GM12878 (cell line): ENCODE data around the gene SESTD1. TPM values are rescaled to one million over a fixed set of nuclear protein-coding genes. Genes with fewer than 3 reads are reported as not detected.

ENCODE experiments used
- ATAC-seq: fragments of 200-7000 bp; cut with Tn5 transposase; 3 replicates; pipeline ENCODE4 v1.9.1; 2020; ENCODE audit warnings: mild to moderate bottlenecking, moderate library complexity
- BruUV-seq: library from RNA; stranded (reverse); fragments of 400-500 nt; replicated peaks from 2 replicates; lab custom pipeline; 2021; lab: Mats Ljungman, UMichigan
- CTCF ChIA-PET: fragments of 300-600 bp; sonication (Branson Sonifier 250); formaldehyde crosslinking; extraction: SDS; loops from one replicate; lab custom pipeline; 2021; ENCODE audit warnings: inconsistent platforms; lab: Yijun Ruan, JAX
- POLR2A ChIA-PET: fragments of 350-600 bp; formaldehyde crosslinking; extraction: SDS; loops from one replicate; lab custom pipeline; 2021; ENCODE audit warnings: inconsistent platforms; lab: Charles Lee
- RAD21 ChIA-PET: fragments of 300-600 bp; sonication (Branson Sonifier 250); formaldehyde crosslinking; loops from one replicate; lab custom pipeline; 2023; ENCODE audit warnings: antibody characterized with exemption; ENCODE audit not compliant: unreplicated experiment; lab: Charles Lee
- SMC1A ChIA-PET: fragments of 300-600 bp; sonication (Branson Sonifier 250); formaldehyde crosslinking; loops from one replicate; lab custom pipeline; 2023; ENCODE audit not compliant: unreplicated experiment, uncharacterized antibody; lab: Charles Lee
- DNase-seq: peaks from one replicate; pipeline ENCODE4 v3.0.0-alpha.2; 2011; ENCODE audit warnings: low read depth, low spot score
- FAIRE-seq: peaks from 3 replicates; lab custom pipeline; 2011; peaks lifted over from hg19 to GRCh38; lab: Jason Lieb, UNC
- H2AFZ ChIP-seq: 2 replicates; pipeline ENCODE4 v1.6.0; 2011; ENCODE audit warnings: low read depth, low read length, control low read depth; ENCODE audit not compliant: control insufficient read depth
- H3K27ac ChIP-seq: 2 replicates; pipeline ENCODE4 v1.5.1; 2011; ENCODE audit warnings: control low read depth; ENCODE audit not compliant: control insufficient read depth, insufficient read depth
- H3K27me3 ChIP-seq, 2 experiments: replicated peaks in 1 of 2; 2 replicates each; pipeline versions ENCODE4 v1.6.0 to v1.6.1; 2011; ENCODE audit warnings: low read length in 1 of 2; ENCODE audit not compliant: control insufficient read depth in 2 of 2, insufficient read depth in 2 of 2
- H3K36me3 ChIP-seq, 2 experiments: 2 replicates each; pipeline ENCODE4 v1.5.1; 2011; ENCODE audit warnings: low read length in 1 of 2; ENCODE audit not compliant: control insufficient read depth in 2 of 2, insufficient read depth in 2 of 2
- H3K4me1 ChIP-seq: 2 replicates; pipeline ENCODE4 v1.6.1; 2011; ENCODE audit warnings: mild to moderate bottlenecking, low read length, moderate library complexity, mixed read lengths; ENCODE audit not compliant: control insufficient read depth, insufficient read depth
- H3K4me2 ChIP-seq: 2 replicates; pipeline ENCODE4 v1.6.0; 2011; ENCODE audit warnings: control low read depth; ENCODE audit not compliant: control insufficient read depth, insufficient read depth
- H3K4me3 ChIP-seq: fragments of 200-600 bp; sonication (generic); 2 replicates; pipeline ENCODE4 v1.5.1; 2016
- H3K79me2 ChIP-seq: 2 replicates; pipeline ENCODE4 v1.6.0; 2011; ENCODE audit warnings: low read length; ENCODE audit not compliant: control insufficient read depth, insufficient read depth
- H3K9ac ChIP-seq: 2 replicates; pipeline ENCODE4 v1.8.0; 2011; ENCODE audit warnings: low read length, control low read depth, mixed read lengths; ENCODE audit not compliant: control insufficient read depth, insufficient read depth
- H3K9me3 ChIP-seq: replicated peaks from 3 replicates; pipeline ENCODE4 v1.5.1; 2011; ENCODE audit warnings: mild to moderate bottlenecking, low read length; ENCODE audit not compliant: control insufficient read depth, insufficient read depth
- H4K20me1 ChIP-seq: 2 replicates; pipeline ENCODE4 v1.6.0; 2011; ENCODE audit not compliant: control insufficient read depth, insufficient read depth
- BHLHE40 ChIP-seq, 2 experiments: fragments of 450-650 bp in 1 of 2; IDR thresholded peaks; 2 replicates each; pipeline ENCODE4 v1.6.1; 2011 to 2017; ENCODE audit warnings: low read depth in 2 of 2, borderline replicate concordance in 1 of 2, improper control_type of control experiment in 1 of 2, low read length in 1 of 2, mild to moderate bottlenecking in 1 of 2
- HCFC1 ChIP-seq: fragments of 150-350 bp; IDR thresholded peaks from 2 replicates; pipeline ENCODE4 v1.6.1; 2014; ENCODE audit warnings: low read length
- IRF4 ChIP-seq: IDR thresholded peaks from 2 replicates; pipeline ENCODE4 v1.6.1; 2011; ENCODE audit warnings: low read depth, low read length
- IRF5 ChIP-seq: fragments of 450-650 bp; IDR thresholded peaks from 2 replicates; pipeline ENCODE4 v1.6.1; 2017; ENCODE audit warnings: borderline replicate concordance
- KDM1A ChIP-seq: fragments of 200-600 bp; sonication (generic); IDR thresholded peaks from 2 replicates; pipeline ENCODE4 v1.6.1; 2016; ENCODE audit warnings: borderline replicate concordance
- LARP7 ChIP-seq: fragments of 450-650 bp; IDR thresholded peaks from 2 replicates; pipeline ENCODE4 v1.6.1; 2017; ENCODE audit warnings: mild to moderate bottlenecking
- NR2C2 ChIP-seq: IDR thresholded peaks from 2 replicates; pipeline ENCODE4 v1.6.1; 2011; ENCODE audit warnings: borderline replicate concordance, low read depth; ENCODE audit not compliant: control insufficient read depth, insufficient read length
- PBX3 ChIP-seq: IDR thresholded peaks from 2 replicates; pipeline ENCODE4 v1.6.1; 2011; ENCODE audit warnings: mild to moderate bottlenecking, low read depth, low read length, moderate library complexity; ENCODE audit not compliant: insufficient replicate concordance
- PKNOX1 ChIP-seq: fragments of 450-650 bp; IDR thresholded peaks from 2 replicates; pipeline ENCODE4 v1.6.1; 2016; ENCODE audit warnings: mild to moderate bottlenecking
- POLR2AphosphoS2 ChIP-seq: IDR thresholded peaks from 2 replicates; pipeline ENCODE4 v1.6.1; 2011; ENCODE audit warnings: low read depth, mild to moderate bottlenecking, low read length, improper control_type of control experiment, moderate library complexity
- SUPT20H ChIP-seq: IDR thresholded peaks from 2 replicates; pipeline ENCODE4 v1.6.1; 2011; ENCODE audit warnings: low read depth, mild to moderate bottlenecking, low read length, moderate library complexity, borderline replicate concordance; ENCODE audit not compliant: control insufficient read depth
- TCF12 ChIP-seq: IDR thresholded peaks from 2 replicates; pipeline ENCODE4 v1.6.1; 2011; ENCODE audit warnings: low read depth, mild to moderate bottlenecking, low read length
- ZSCAN29 ChIP-seq: fragments of 450-650 bp; IDR thresholded peaks from 2 replicates; pipeline ENCODE4 v1.6.1; 2017; ENCODE audit warnings: mild to moderate bottlenecking, moderate library complexity
- WGBS: methylation state at CpG from one replicate; pipeline ENCODE4 v1.1.6; 2016; ENCODE audit warnings: low lambda C conversion rate; ENCODE audit not compliant: insufficient replicate concordance, insufficient coverage; ENCODE audit errors: missing lambda C conversion rate; 5-methylcytosine and 5-hydroxymethylcytosine counted together
- in situ Hi-C: fragments of 300-500 bp; cut with MboI; formaldehyde crosslinking; loops from 9 replicates; pipeline ENCODE4 v1.14.3; 2018; ENCODE audit warnings: mixed read lengths
- intact Hi-C: fragments of 100-400 bp; cut with micrococcal nuclease; formaldehyde crosslinking; loops from one replicate; pipeline ENCODE4 v1.14.2; 2022; ENCODE audit not compliant: unreplicated experiment
- polyA plus RNA-seq, 11 experiments: library from polyadenylated mRNA; depleted of rRNA in 4 of 11; unstranded in 6 of 11; stranded (reverse) in 5 of 11; fragments of >200 nt; fragmentation: Nextera tagmentation in 4 of 11; fragmentation: Illumina TruSeq in 1 of 11; extraction: Ambion mirVana in 4 of 11; extraction: Trizol in 1 of 11; gene quantifications; 1 replicate in 1 of 11; 2 replicates in 10 of 11; pipeline versions ENCODE4 v1.2.1 to v1.2.3, GENCODE V29; 2011 to 2016; ENCODE audit warnings: inconsistent platforms in 2 of 11, missing spikeins in 2 of 11, low read depth in 1 of 11
- total RNA-seq, 4 experiments: library from RNA; depleted of rRNA in 3 of 4; stranded (reverse); fragments of >200 nt in 3 of 4; fragmentation: Illumina TruSeq in 1 of 4; extraction: Trizol in 1 of 4; gene quantifications; 2 replicates each; pipeline versions ENCODE4 v1.2.1 to v1.2.3, GENCODE V29; 2013 to 2021

Gene SESTD1
- total and polyA plus RNA-seq, 10 of the 15 experiments (the other 5 are each of a cell fraction or from before 2014, with no cell fraction given) = 4.4 to 22.7 (median 9.5) TPM

- no peaks in the 10 kb centered on the region for H3K9me3 ChIP-seq
- TF ChIP-seq SUPT20H = no peak
- no peak for TF ChIP-seq PBX3
- H3K4me3 ChIP-seq = no peak overlapping the region
- CTCF ChIA-PET = no interaction called here
- ATAC-seq (no peak), FAIRE-seq (peak; percentile 44), DNase-seq (no peak)
- in situ Hi-C loops (no loop called here), intact Hi-C loops (no loop called here)
- H4K20me1 ChIP-seq = no peaks in the 10 kb centered on the region
- H3K4me2 ChIP-seq = no peak overlapping the region
- BruUV-seq = no TSS peak
- H3K79me2 ChIP-seq = no peaks in the 10 kb centered on the region
- no peaks in the 10 kb centered on the region for H3K4me1 ChIP-seq
- WGBS = 0% methylated on average over 2 of the region's 2 CpGs
- no peak overlapping the region for H3K9ac ChIP-seq
- H2AFZ ChIP-seq = no peak overlapping the region
- SMC1A ChIA-PET = no interaction called here
- no peaks in the 10 kb centered on the region for H3K36me3 ChIP-seq
- no peak overlapping the region for H3K27ac ChIP-seq
- RAD21 ChIA-PET = no interaction called here
- H3K27me3 ChIP-seq = no peaks in the 10 kb centered on the region; a peak in 1 of 4 replicates
- POLR2A ChIA-PET = no interaction called here
Observed at GRCh38 chr2:179304424-179304823, 39.8 kb upstream of the SESTD1 start.

GRCh38 chr2:179302764-179303571 lies 38.3 kb upstream of the SESTD1 start:
- SMC1A ChIA-PET = interaction anchor here (0.9 kb wide), 1 partner anchor 10 kb away, joined by 3 read pairs; no protein-coding TSS in a partner anchor
- intact Hi-C loops = no loop called here
- POLR2A ChIA-PET = interaction anchor here (0.5 kb wide), 1 partner anchor 655 kb away, joined by 4 read pairs; no protein-coding TSS in a partner anchor
- Histone ChIP-seq H3K4me2 (no peak overlapping the region), H3K27ac (no peak overlapping the region), H3K9me3 (no peaks in the 10 kb centered on the region), H3K27me3 (no peaks in the 10 kb centered on the region; a peak in 1 of 4 replicates), H3K9ac (no peak overlapping the region), H3K79me2 (no peaks in the 10 kb centered on the region), H3K36me3 (no peaks in the 10 kb centered on the region), H3K4me1 (no peaks in the 10 kb centered on the region), H3K4me3 (no peak overlapping the region), H4K20me1 (no peaks in the 10 kb centered on the region), H2AFZ (no peak overlapping the region)
- no TSS peak for BruUV-seq
- DNase-seq (no peak), ATAC-seq (no peak), FAIRE-seq (no peak)
- CTCF ChIA-PET = no interaction called here
- 49% methylated on average over 6 of the region's 6 CpGs for WGBS
- in situ Hi-C loops = no loop called here
- RAD21 ChIA-PET = no interaction called here
- no peak for TF ChIP-seq BHLHE40 (IDR thresholded peaks at IDR 0.05; ENCODE audit: borderline replicate concordance in 1 of 2, low read depth in 2 of 2, low read length in 1 of 2)
- TF ChIP-seq KDM1A = no peak
- no peak for TF ChIP-seq IRF4
- TF ChIP-seq IRF5 = no peak
- no peak for TF ChIP-seq PKNOX1
- TF ChIP-seq TCF12 = no peak
- TF ChIP-seq HCFC1 = no peak
- no peak for TF ChIP-seq NR2C2
- TF ChIP-seq ZSCAN29 = no peak
- no peak for TF ChIP-seq POLR2AphosphoS2
- TF ChIP-seq LARP7 = no peak
